DMS153 treated with DMSO at 0.1 percent for 48 hours (cell line): ENCODE results near the gene PIK3R2.
"Not testable (repeated sequence)": the region's sequence is repeated elsewhere in the genome, so short reads cannot be mapped to it uniquely, and the experiment has no call there.

ENCODE experiments used
- DNase-seq: peaks from one replicate; lab custom pipeline; 2025; ENCODE audit not compliant: unreplicated experiment; lab: John Stamatoyannopoulos, UW

PIK3R2 gene

GRCh38 chr19:18152817-18153555, at the start of gene PIK3R2:
Gene PIK3R2 (plus strand): TSS chr19:18153163. CDS start chr19:18155880, 2,717 bp downstream.
- peak; percentile 96 for DNase-seq

- DNase-seq = no peak
Observed at GRCh38 chr19:18104793-18105131, 48.2 kb upstream of the PIK3R2 start.

- not testable (repeated sequence) for DNase-seq
Observed at GRCh38 chr19:18105259-18105658, 47.7 kb upstream of the PIK3R2 start.

- no peak for DNase-seq
Observed at GRCh38 chr19:18107235-18107634, 45.7 kb upstream of the PIK3R2 start.

GRCh38 chr19:18108897-18109296, 44.1 kb upstream of the PIK3R2 start:
- no peak for DNase-seq

GRCh38 chr19:18109341-18109732, 43.6 kb upstream of the PIK3R2 start:
- no peak for DNase-seq

- DNase-seq = no peak
Observed at GRCh38 chr19:18109733-18110608, 43.0 kb upstream of the PIK3R2 start.

GRCh38 chr19:18110609-18111232, 42.2 kb upstream of the PIK3R2 start:
- no peak for DNase-seq

GRCh38 chr19:18112989-18113478, 39.9 kb upstream of the PIK3R2 start:
- peak; percentile 81 for DNase-seq

- DNase-seq = no peak
Observed at GRCh38 chr19:18113827-18114226, 39.1 kb upstream of the PIK3R2 start.

GRCh38 chr19:18114483-18114882, 38.5 kb upstream of the PIK3R2 start:
- DNase-seq = no peak

GRCh38 chr19:18117364-18117691, 35.6 kb upstream of the PIK3R2 start:
- DNase-seq = no peak

- peak; percentile 52 for DNase-seq
Observed at GRCh38 chr19:18117692-18118378, 35.1 kb upstream of the PIK3R2 start.

GRCh38 chr19:18118420-18119012, 34.4 kb upstream of the PIK3R2 start:
- DNase-seq = no peak

- no peak for DNase-seq
Observed at GRCh38 chr19:18119013-18119716, 33.8 kb upstream of the PIK3R2 start.

GRCh38 chr19:18119717-18120105, 33.3 kb upstream of the PIK3R2 start:
- DNase-seq = no peak

GRCh38 chr19:18120127-18120526, 32.8 kb upstream of the PIK3R2 start:
- DNase-seq = no peak

GRCh38 chr19:18121166-18121565, 31.8 kb upstream of the PIK3R2 start:
- DNase-seq = no peak

GRCh38 chr19:18122424-18122823, 30.5 kb upstream of the PIK3R2 start:
- no peak for DNase-seq
